Progenitor cell of endocrine pancreas (in vitro differentiated cells): ENCODE data around the gene CMIP. TPM values are rescaled to one million over a fixed set of nuclear protein-coding genes. Genes with fewer than 3 reads are reported as not detected.
"Not testable (repeated sequence)": the region's sequence is repeated elsewhere in the genome, so short reads cannot be mapped to it uniquely, and the experiment has no call there.

Source experiments
- DNase-seq: peaks from one replicate; pipeline ENCODE4 v3.0.0; 2021; ENCODE audit warnings: low spot score; ENCODE audit not compliant: unreplicated experiment
- H3K27ac Mint-ChIP-seq: 2 replicates; pipeline ENCODE4 v1.8.0; 2021; ENCODE audit warnings: mild to moderate bottlenecking, moderate library complexity, mixed read lengths
- H3K27me3 Mint-ChIP-seq: 2 replicates; pipeline ENCODE4 v1.8.0; 2021; ENCODE audit warnings: mixed read lengths
- H3K36me3 Mint-ChIP-seq: 2 replicates; pipeline ENCODE4 v1.8.0; 2022; ENCODE audit warnings: mixed read lengths; ENCODE audit not compliant: insufficient read depth
- H3K4me1 Mint-ChIP-seq: 2 replicates; pipeline ENCODE4 v1.8.0; 2021; ENCODE audit warnings: low read depth, mixed read lengths
- H3K4me3 Mint-ChIP-seq: 2 replicates; pipeline ENCODE4 v1.8.0; 2021; ENCODE audit warnings: low read depth, mild to moderate bottlenecking, moderate library complexity, mixed read lengths
- H3K9me3 Mint-ChIP-seq: 2 replicates; pipeline ENCODE4 v1.8.0; 2021; ENCODE audit warnings: low read depth, mixed read lengths
- CTCF ChIP-seq: fragments of 200-600 bp; sonication (generic); IDR thresholded peaks from one replicate; pipeline ENCODE4 v1.5.0; 2021; ENCODE audit warnings: antibody characterized with exemption, mild to moderate bottlenecking; ENCODE audit not compliant: unreplicated experiment
- total RNA-seq: library from RNA; stranded (reverse); gene quantifications from 2 replicates; pipeline ENCODE4 v1.2.1, GENCODE V29; 2021

CMIP gene
- total RNA-seq, 1 donor from 2014 or later = 62.7 TPM

- Mint-ChIP-seq H3K4me3 (peak overlapping the region; percentile 35), H3K27me3 (peaks cover 14% of the 10 kb centered on the region), H3K9me3 (no peaks in the 10 kb centered on the region), H3K4me1 (peaks cover 2% of the 10 kb centered on the region), H3K27ac (no peak overlapping the region), H3K36me3 (no peaks in the 10 kb centered on the region)
- peak; percentile 75 for DNase-seq
- peak; percentile 84 for TF ChIP-seq CTCF
Measured at GRCh38 chr16:81737885-81738536, 293.4 kb downstream of the CMIP start.

- Mint-ChIP-seq H3K27ac (no peak overlapping the region), H3K4me1 (peaks cover 2% of the 10 kb centered on the region), H3K36me3 (no peaks in the 10 kb centered on the region), H3K4me3 (no peak overlapping the region), H3K9me3 (no peaks in the 10 kb centered on the region), H3K27me3 (peaks cover 15% of the 10 kb centered on the region)
- no peak for DNase-seq
- no peak for TF ChIP-seq CTCF
Measured at GRCh38 chr16:81738783-81739496, 294.3 kb downstream of the CMIP start.

- no peak overlapping the region for H3K27ac Mint-ChIP-seq
- TF ChIP-seq CTCF = no peak
- H3K4me1 Mint-ChIP-seq = peaks cover 2% of the 10 kb centered on the region
- no peak overlapping the region for H3K4me3 Mint-ChIP-seq
- no peaks in the 10 kb centered on the region for H3K9me3 Mint-ChIP-seq
- no peaks in the 10 kb centered on the region for H3K36me3 Mint-ChIP-seq
- peaks cover 15% of the 10 kb centered on the region for H3K27me3 Mint-ChIP-seq
- no peak for DNase-seq
Measured at GRCh38 chr16:81739503-81739902, 294.9 kb downstream of the CMIP start.

GRCh38 chr16:81740169-81740568 is 295.6 kb downstream of the CMIP start:
- DNase-seq = no peak
- Mint-ChIP-seq H3K4me1 (peaks cover 2% of the 10 kb centered on the region), H3K36me3 (no peaks in the 10 kb centered on the region), H3K9me3 (no peaks in the 10 kb centered on the region), H3K4me3 (no peak overlapping the region), H3K27me3 (peaks cover 18% of the 10 kb centered on the region), H3K27ac (no peak overlapping the region)
- no peak for TF ChIP-seq CTCF

GRCh38 chr16:81741430-81741770 is 296.8 kb downstream of the CMIP start:
- H3K36me3 Mint-ChIP-seq, H3K27ac Mint-ChIP-seq, H3K4me3 Mint-ChIP-seq, H3K4me1 Mint-ChIP-seq, H3K9me3 Mint-ChIP-seq, DNase-seq: not testable (repeated sequence)
- H3K27me3 Mint-ChIP-seq = peaks cover 18% of the 10 kb centered on the region

GRCh38 chr16:81744385-81744784 is 299.8 kb downstream of the CMIP start:
- Mint-ChIP-seq H3K4me3 (no peak overlapping the region), H3K4me1 (peaks cover 2% of the 10 kb centered on the region), H3K27ac (no peak overlapping the region), H3K36me3 (no peaks in the 10 kb centered on the region), H3K27me3 (peaks cover 23% of the 10 kb centered on the region), H3K9me3 (no peaks in the 10 kb centered on the region)
- no peak for DNase-seq
- TF ChIP-seq CTCF = no peak
